Pericardium fibroblast (primary cell): ENCODE data around the gene HP1BP3. TPM values are rescaled to one million over a fixed set of nuclear protein-coding genes. Genes with fewer than 3 reads are reported as not detected.

Experiments used
- total RNA-seq: library from RNA; depleted of rRNA; stranded (reverse); fragments of >200 nt; gene quantifications from 2 replicates; pipeline ENCODE4 v1.2.3, GENCODE V29; 2015

Gene HP1BP3
- 107 and 115 TPM in 2 replicates for total RNA-seq

GRCh38 chr1:20787029-20787839 lies at the start of gene HP1BP3:
Gene HP1BP3 (minus strand): TSS chr1:20787307. CDS start chr1:20780440, 6,867 bp downstream.

GRCh38 chr1:20732588-20733359 lies 54.3 kb downstream of the HP1BP3 start, which contains the start of gene SH2D5:
Gene SH2D5 (minus strand): TSS chr1:20732703. CDS start chr1:20728044, 4,659 bp downstream.

GRCh38 chr1:20717452-20718342 lies 69.4 kb downstream of the HP1BP3 start, which contains the start of gene KIF17:
Gene KIF17 (minus strand): TSS chr1:20718007. CDS start chr1:20717706, 301 bp downstream.

Other genes with a start within 250 kb of the HP1BP3 start
- 0.12 and 0.77 TPM in 2 replicates for gene FAM43B, start 234.7 kb downstream of the HP1BP3 start, total RNA-seq
- gene CDA, start 198.2 kb downstream of the HP1BP3 start, total RNA-seq = 1.5 and 2.2 TPM in 2 replicates
- gene PINK1, start 153.8 kb downstream of the HP1BP3 start, total RNA-seq = 67.8 and 68.7 TPM in 2 replicates
- 275 and 357 TPM in 2 replicates for gene DDOST, start 125.9 kb downstream of the HP1BP3 start, total RNA-seq
- gene KIF17, start 69.3 kb downstream of the HP1BP3 start, total RNA-seq = 0.35 and 0.60 TPM in 2 replicates
- gene SH2D5, start 54.6 kb downstream of the HP1BP3 start, total RNA-seq = 0.26 and 0.58 TPM in 2 replicates